WTC11 (cell line): ENCODE data around the gene TAF4. TPM values are rescaled to one million over a fixed set of nuclear protein-coding genes. Genes with fewer than 3 reads are reported as not detected.
A peak's percentile ranks its signal among the peaks of the same experiment; 100 is the strongest.

ENCODE experiments used
- ATAC-seq: fragments of 200-7000 bp; cut with Tn5 transposase; 2 replicates; pipeline ENCODE4 v1.10.0; 2021; ENCODE audit warnings: mild to moderate bottlenecking, moderate library complexity
- CTCF ChIA-PET: fragments of 300-600 bp; sonication (Branson Sonifier 250); formaldehyde crosslinking; loops from one replicate; lab custom pipeline; 2021; ENCODE audit warnings: antibody characterized with exemption; lab: Charles Lee
- POLR2A ChIA-PET: fragments of 350-600 bp; sonication (Branson Sonifier 250); formaldehyde crosslinking; loops from one replicate; lab custom pipeline; 2021; ENCODE audit warnings: antibody characterized with exemption; lab: Charles Lee
- DNase-seq: peaks from one replicate; pipeline ENCODE4 v3.0.0; 2021; ENCODE audit warnings: low spot score
- H3K27ac Mint-ChIP-seq: 2 replicates; pipeline ENCODE4 v1.8.0; 2021; ENCODE audit warnings: mixed read lengths
- H3K27me3 Mint-ChIP-seq: 2 replicates; pipeline ENCODE4 v1.8.0; 2021; ENCODE audit warnings: low read depth, mild to moderate bottlenecking, moderate library complexity, mixed read lengths
- H3K36me3 Mint-ChIP-seq: 2 replicates; pipeline ENCODE4 v1.8.0; 2021; ENCODE audit warnings: mixed read lengths
- H3K4me1 Mint-ChIP-seq: 2 replicates; pipeline ENCODE4 v1.8.0; 2022; ENCODE audit warnings: mixed read lengths
- H3K4me3 Mint-ChIP-seq: 2 replicates; pipeline ENCODE4 v1.8.0; 2021; ENCODE audit warnings: mild to moderate bottlenecking, moderate library complexity, mixed read lengths
- H3K9me3 Mint-ChIP-seq: 2 replicates; pipeline ENCODE4 v1.8.0; 2021; ENCODE audit warnings: mixed read lengths
- AFF4 ChIP-seq: sonication (generic); formaldehyde crosslinking; IDR thresholded peaks from 2 replicates; pipeline ENCODE4 v1.8.1; 2023; ENCODE audit warnings: mild to moderate bottlenecking, missing genetic modification reagents, borderline replicate concordance
- ARID4B ChIP-seq: sonication (generic); formaldehyde crosslinking; IDR thresholded peaks from 2 replicates; pipeline ENCODE4 v1.8.0; 2023; ENCODE audit warnings: missing genetic modification reagents, mild to moderate bottlenecking, borderline replicate concordance
- ELF4 ChIP-seq: sonication (generic); formaldehyde crosslinking; IDR thresholded peaks from 2 replicates; pipeline ENCODE4 v1.8.1; 2022; ENCODE audit warnings: low read depth, mild to moderate bottlenecking, moderate library complexity, missing genetic modification reagents
- GRHL2 ChIP-seq: fragments of 250-450 bp; sonication (Bioruptor Pico); IDR thresholded peaks from 2 replicates; pipeline ENCODE4 v1.8.0; 2022; ENCODE audit warnings: mild to moderate bottlenecking, moderate library complexity; ENCODE audit not compliant: insufficient replicate concordance, severe bottlenecking
- NFATC4 ChIP-seq: fragments of 250-450 bp; sonication (Bioruptor Pico); IDR thresholded peaks from 2 replicates; pipeline ENCODE4 v1.9.0; 2021; ENCODE audit warnings: mild to moderate bottlenecking
- NR3C1 ChIP-seq: sonication (generic); formaldehyde crosslinking; conservative IDR thresholded peaks from 2 replicates; pipeline ENCODE4 v1.8.1; 2023; ENCODE audit warnings: low read depth, mild to moderate bottlenecking, missing genetic modification reagents
- RORB ChIP-seq: fragments of 250-450 bp; sonication (Bioruptor Pico); IDR thresholded peaks from 2 replicates; pipeline ENCODE4 v1.9.0; 2021; ENCODE audit warnings: mild to moderate bottlenecking
- STAT6 ChIP-seq: sonication (generic); formaldehyde crosslinking; conservative IDR thresholded peaks from 2 replicates; pipeline ENCODE4 v1.8.1; 2023; ENCODE audit warnings: mild to moderate bottlenecking, low read depth, missing genetic modification reagents, moderate library complexity
- TEAD1 ChIP-seq: sonication (generic); formaldehyde crosslinking; IDR thresholded peaks from 2 replicates; pipeline ENCODE4 v1.8.0; 2022; ENCODE audit warnings: mild to moderate bottlenecking, missing genetic modification reagents
- TEAD4 ChIP-seq: sonication (generic); formaldehyde crosslinking; IDR thresholded peaks from 2 replicates; pipeline ENCODE4 v1.8.0; 2022; ENCODE audit warnings: mild to moderate bottlenecking, missing genetic modification reagents
- USF2 ChIP-seq: sonication (generic); formaldehyde crosslinking; IDR thresholded peaks from 2 replicates; pipeline ENCODE4 v1.8.1; 2023; ENCODE audit warnings: mild to moderate bottlenecking, missing genetic modification reagents, moderate library complexity
- ZNF263 ChIP-seq: sonication (generic); formaldehyde crosslinking; IDR thresholded peaks from 2 replicates; pipeline ENCODE4 v1.8.1; 2022; ENCODE audit warnings: low read depth, mild to moderate bottlenecking, moderate library complexity, missing genetic modification reagents
- ZNF512 ChIP-seq: sonication (generic); formaldehyde crosslinking; IDR thresholded peaks from 2 replicates; pipeline ENCODE4 v1.8.1; 2022; ENCODE audit warnings: missing genetic modification reagents, borderline replicate concordance
- total RNA-seq: library from RNA; stranded (reverse); gene quantifications from 3 replicates; pipeline ENCODE4 v1.2.3, GENCODE V29; 2021
- TF ChIP-seq, protein P1 (sequence below): sonication (generic); formaldehyde crosslinking; IDR thresholded peaks from 2 replicates; pipeline ENCODE4 v1.8.1; 2023; ENCODE audit warnings: mild to moderate bottlenecking, missing genetic modification reagents
- TF ChIP-seq, protein P2 (sequence below): fragments of 250-450 bp; sonication (Bioruptor Pico); conservative IDR thresholded peaks from 2 replicates; pipeline ENCODE4 v1.9.0; 2021; ENCODE audit warnings: mild to moderate bottlenecking
- TF ChIP-seq, protein P3 (sequence below): sonication (generic); formaldehyde crosslinking; IDR thresholded peaks from 2 replicates; pipeline ENCODE4 v1.8.0; 2022; ENCODE audit warnings: mild to moderate bottlenecking, missing genetic modification reagents

Gene TAF4
- total RNA-seq, 1 experiment from 2014 or later: 34.4 TPM

DNA sequence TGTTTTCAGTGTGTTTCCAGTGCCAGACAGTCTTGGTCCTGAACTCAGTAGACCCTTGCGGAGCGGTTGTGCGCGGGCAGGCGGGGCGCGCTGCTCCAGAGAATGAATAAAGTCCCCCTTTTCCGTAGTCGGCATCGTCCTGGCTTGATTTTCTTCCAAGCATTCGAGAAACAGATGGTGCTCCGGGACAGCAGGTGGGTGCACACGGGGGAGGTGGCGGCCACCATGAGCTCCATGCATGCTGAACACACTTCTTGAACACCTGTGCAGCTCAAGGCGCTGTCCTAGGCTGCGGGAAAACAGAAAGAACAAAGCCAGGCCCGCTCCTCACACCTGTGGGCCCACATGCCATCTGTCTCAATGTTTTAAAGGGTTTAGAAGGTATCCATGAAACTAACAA, 125.2 kb downstream of the TAF4 start:
- Mint-ChIP-seq H3K36me3 (peaks cover 5% of the 10 kb centered on the region), H3K27me3 (no peaks in the 10 kb centered on the region), H3K4me3 (no peak overlapping the region), H3K27ac (no peak overlapping the region), H3K9me3 (no peaks in the 10 kb centered on the region), H3K4me1 (peaks cover 9% of the 10 kb centered on the region)
- ATAC-seq: no peak
- DNase-seq: peak; percentile 3
- TF ChIP-seq NFATC4 (CRISPR knock-in tag): no peak
- TF ChIP-seq USF2 (CRISPR knock-in tag): no peak
- TF ChIP-seq ZNF512: no peak
- TF ChIP-seq, protein P1, sequence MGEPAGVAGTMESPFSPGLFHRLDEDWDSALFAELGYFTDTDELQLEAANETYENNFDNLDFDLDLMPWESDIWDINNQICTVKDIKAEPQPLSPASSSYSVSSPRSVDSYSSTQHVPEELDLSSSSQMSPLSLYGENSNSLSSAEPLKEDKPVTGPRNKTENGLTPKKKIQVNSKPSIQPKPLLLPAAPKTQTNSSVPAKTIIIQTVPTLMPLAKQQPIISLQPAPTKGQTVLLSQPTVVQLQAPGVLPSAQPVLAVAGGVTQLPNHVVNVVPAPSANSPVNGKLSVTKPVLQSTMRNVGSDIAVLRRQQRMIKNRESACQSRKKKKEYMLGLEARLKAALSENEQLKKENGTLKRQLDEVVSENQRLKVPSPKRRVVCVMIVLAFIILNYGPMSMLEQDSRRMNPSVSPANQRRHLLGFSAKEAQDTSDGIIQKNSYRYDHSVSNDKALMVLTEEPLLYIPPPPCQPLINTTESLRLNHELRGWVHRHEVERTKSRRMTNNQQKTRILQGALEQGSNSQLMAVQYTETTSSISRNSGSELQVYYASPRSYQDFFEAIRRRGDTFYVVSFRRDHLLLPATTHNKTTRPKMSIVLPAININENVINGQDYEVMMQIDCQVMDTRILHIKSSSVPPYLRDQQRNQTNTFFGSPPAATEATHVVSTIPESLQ: no peak
- no peak for TF ChIP-seq ELF4 (CRISPR knock-in tag)
- TF ChIP-seq, protein P2, sequence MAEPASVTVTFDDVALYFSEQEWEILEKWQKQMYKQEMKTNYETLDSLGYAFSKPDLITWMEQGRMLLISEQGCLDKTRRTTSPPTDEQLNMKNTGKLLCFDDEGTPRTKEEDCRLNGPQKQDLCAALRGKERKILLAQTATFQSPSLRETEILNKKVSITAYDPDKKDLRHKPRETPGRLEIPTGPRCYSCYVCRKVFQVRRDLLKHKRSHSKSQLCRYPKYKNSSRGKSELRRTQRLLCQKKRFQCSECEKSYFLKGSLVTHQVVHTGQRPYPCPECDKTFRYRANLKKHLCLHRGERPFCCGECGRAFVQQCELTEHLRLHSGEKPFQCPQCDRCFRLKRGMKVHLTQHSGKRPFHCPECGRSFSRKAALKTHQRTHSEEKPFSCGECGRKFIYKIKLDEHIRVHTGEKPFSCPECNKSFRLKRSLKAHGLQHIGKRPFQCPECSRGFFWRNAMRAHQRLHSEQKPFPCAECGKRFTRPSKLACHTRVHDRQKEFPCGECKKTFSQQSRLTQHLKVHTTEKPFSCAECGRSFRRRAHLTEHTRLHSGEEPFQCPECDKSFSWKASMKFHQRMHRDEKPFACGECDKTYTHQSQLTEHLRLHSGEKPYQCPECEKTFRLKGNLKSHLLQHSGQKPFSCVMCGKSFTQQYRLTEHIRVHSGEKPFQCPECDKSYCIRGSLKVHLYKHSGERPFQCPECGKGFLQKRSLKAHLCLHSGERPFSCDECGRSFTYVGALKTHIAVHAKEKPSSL (CRISPR knock-in tag): no peak
- TF ChIP-seq, protein P3, sequence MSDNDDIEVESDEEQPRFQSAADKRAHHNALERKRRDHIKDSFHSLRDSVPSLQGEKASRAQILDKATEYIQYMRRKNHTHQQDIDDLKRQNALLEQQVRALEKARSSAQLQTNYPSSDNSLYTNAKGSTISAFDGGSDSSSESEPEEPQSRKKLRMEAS (CRISPR knock-in tag): no peak
- no peak for TF ChIP-seq TEAD1 (CRISPR knock-in tag)
- no peak for TF ChIP-seq ZNF263 (CRISPR knock-in tag)
- no peak for TF ChIP-seq ARID4B (CRISPR knock-in tag)
- TF ChIP-seq NR3C1 (CRISPR knock-in tag): no peak
- no peak for TF ChIP-seq AFF4 (CRISPR knock-in tag)
- no peak for TF ChIP-seq TEAD4
- TF ChIP-seq STAT6: no peak
- TF ChIP-seq GRHL2: no peak
- TF ChIP-seq RORB (CRISPR knock-in tag): no peak
- CTCF ChIA-PET: interaction anchor here (0.5 kb wide), 1 partner anchor 799 kb away, joined by 3 read pairs; no protein-coding TSS in a partner anchor
- POLR2A ChIA-PET: no interaction called here
